PFSK-1 (cell line): ENCODE data around the gene SNX8.

Experiments used
- FOXP2 ChIP-seq: optimal IDR thresholded peaks from 2 replicates; pipeline ENCODE3; 2011; ENCODE audit warnings: borderline replicate concordance, control low read depth, inconsistent platforms; ENCODE audit not compliant: insufficient read depth; ENCODE audit errors: extremely low read length, extremely low read depth
- POLR2AphosphoS5 ChIP-seq: IDR thresholded peaks from 2 replicates; pipeline ENCODE4 v1.6.1; 2012; ENCODE audit warnings: low read depth, mild to moderate bottlenecking, control low read depth, low read length, moderate library complexity
- REST ChIP-seq, 2 experiments: IDR thresholded peaks; 2 replicates each; pipeline versions ENCODE4 v1.6.1 to v1.8.0; 2011 to 2012; ENCODE audit warnings: low read depth in 2 of 2, low read length in 2 of 2, control low read depth in 1 of 2, inconsistent platforms in 1 of 2, mild to moderate bottlenecking in 1 of 2, moderate library complexity in 1 of 2; ENCODE audit not compliant: insufficient read depth in 1 of 2
- SIN3A ChIP-seq: IDR thresholded peaks from 2 replicates; pipeline ENCODE4 v1.6.1; 2012; ENCODE audit warnings: mild to moderate bottlenecking, low read length, moderate library complexity, borderline replicate concordance; ENCODE audit not compliant: insufficient read depth
- TAF1 ChIP-seq: IDR thresholded peaks from 2 replicates; pipeline ENCODE4 v1.6.1; 2012; ENCODE audit warnings: low read length, control low read depth, borderline replicate concordance; ENCODE audit not compliant: insufficient read depth

SNX8 gene

GRCh38 chr7:2227699-2228098 is 86.5 kb downstream of the SNX8 start:
- TF ChIP-seq REST (IDR thresholded peaks at IDR 0.05; ENCODE audit: insufficient read depth in 1 of 2, low read depth in 2 of 2, low read length in 2 of 2) (no peak), FOXP2 (no peak), POLR2AphosphoS5 (no peak), SIN3A (no peak), TAF1 (no peak)

DNA sequence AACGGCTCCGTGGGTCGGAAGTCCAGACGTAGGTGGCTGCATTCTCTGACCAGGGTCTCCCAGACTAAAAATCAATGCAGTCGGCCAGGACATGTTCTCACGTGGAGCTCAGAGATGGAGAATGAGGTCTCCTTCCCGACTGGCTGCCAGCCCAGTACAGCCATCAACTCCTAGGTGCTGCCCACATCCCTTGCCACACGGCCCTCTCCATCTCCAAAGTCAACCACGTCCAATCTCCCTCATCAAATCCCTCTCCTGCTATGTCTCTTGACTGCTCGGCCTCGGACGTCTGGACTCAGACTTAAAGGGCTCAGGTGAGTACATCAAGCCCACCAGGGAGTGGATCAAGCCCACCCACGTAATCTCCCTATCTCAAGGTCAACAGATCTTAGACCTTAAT is 88.4 kb downstream of the SNX8 start:
- no peak for TF ChIP-seq TAF1
- no peak for TF ChIP-seq FOXP2
- no peak for TF ChIP-seq SIN3A
- TF ChIP-seq REST (IDR thresholded peaks at IDR 0.05; ENCODE audit: insufficient read depth in 1 of 2, low read depth in 2 of 2, low read length in 2 of 2) = no peak
- no peak for TF ChIP-seq POLR2AphosphoS5

DNA sequence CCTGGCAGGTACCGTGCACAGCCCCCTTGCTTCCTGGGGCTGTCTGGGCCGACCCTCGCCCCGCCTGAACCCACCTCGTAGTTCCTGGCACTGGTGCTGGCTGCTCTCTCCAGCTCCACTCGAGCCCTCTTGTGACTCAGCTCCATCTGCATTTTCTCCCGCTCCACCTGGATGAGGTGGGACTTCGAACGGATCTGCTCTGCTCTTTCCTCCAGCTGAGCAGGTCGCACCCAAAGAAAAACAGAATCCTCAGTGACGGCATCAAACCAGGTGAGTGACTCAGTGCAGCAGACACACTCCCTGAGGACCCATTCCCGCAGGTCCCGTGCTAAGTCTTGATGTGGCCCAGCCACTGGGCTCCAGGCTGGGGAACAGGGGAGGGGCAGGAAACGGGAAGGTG is 88.9 kb downstream of the SNX8 start:
- TF ChIP-seq SIN3A (no peak), POLR2AphosphoS5 (no peak), REST (IDR thresholded peaks at IDR 0.05; ENCODE audit: insufficient read depth in 1 of 2, low read depth in 2 of 2, low read length in 2 of 2) (no peak), TAF1 (no peak), FOXP2 (no peak)

DNA sequence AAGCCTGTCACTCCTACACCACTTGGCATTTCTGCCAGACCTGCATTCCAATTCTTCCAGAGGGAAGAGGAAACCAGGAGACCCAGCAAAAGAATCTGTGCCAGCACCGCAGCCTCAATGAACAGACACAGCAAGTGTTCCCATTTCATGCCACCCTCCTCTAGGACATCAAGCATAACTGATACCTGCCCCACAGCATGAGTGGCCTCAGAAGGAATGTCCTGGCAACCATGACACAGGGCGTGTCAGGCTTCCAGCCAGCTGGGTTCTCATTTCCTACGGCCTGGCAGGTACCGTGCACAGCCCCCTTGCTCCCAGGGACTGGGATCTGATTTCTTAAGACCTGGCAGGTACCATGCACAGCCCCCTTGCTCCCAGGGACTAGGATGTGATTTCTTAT is 89.3 kb downstream of the SNX8 start:
- no peak for TF ChIP-seq SIN3A
- no peak for TF ChIP-seq REST (IDR thresholded peaks at IDR 0.05; ENCODE audit: insufficient read depth in 1 of 2, low read depth in 2 of 2, low read length in 2 of 2)
- TF ChIP-seq POLR2AphosphoS5 = no peak
- TF ChIP-seq TAF1 = no peak
- no peak for TF ChIP-seq FOXP2

GRCh38 chr7:2224491-2224928 is 89.7 kb downstream of the SNX8 start:
- TF ChIP-seq REST (IDR thresholded peaks at IDR 0.05; ENCODE audit: insufficient read depth in 1 of 2, low read depth in 2 of 2, low read length in 2 of 2) = no peak
- no peak for TF ChIP-seq POLR2AphosphoS5
- no peak for TF ChIP-seq FOXP2
- TF ChIP-seq SIN3A = no peak
- TF ChIP-seq TAF1 = no peak
